Spleen (tissue), 11 donors: ENCODE measurements around the gene SECISBP2. TPM values are rescaled to one million over a fixed set of nuclear protein-coding genes. Genes with fewer than 3 reads are reported as not detected.

Experiments used
- DNase-seq: peaks from one replicate; pipeline ENCODE4 v3.0.0-alpha.2; 2020
- H3K27ac ChIP-seq, 8 donors: fragments of 200-600 bp; sonication (generic) in 7 of 8; 1 replicate in 4 of 8; 2 replicates in 4 of 8; pipeline versions ENCODE4 v1.5.0 to v1.8.0; 2016 to 2021; ENCODE audit warnings: inconsistent platforms in 4 of 8, mild to moderate bottlenecking in 4 of 8, moderate library complexity in 1 of 8
- H3K27me3 ChIP-seq, 7 donors: fragments of 200-600 bp; sonication (generic) in 6 of 7; replicated peaks in 1 of 7; 1 replicate in 4 of 7; 2 replicates in 3 of 7; pipeline versions ENCODE4 v1.5.0 to v1.8.0; 2016 to 2021; ENCODE audit warnings: inconsistent platforms in 3 of 7, mild to moderate bottlenecking in 1 of 7
- H3K36me3 ChIP-seq, 6 donors: fragments of 200-600 bp; sonication (generic) in 5 of 6; 1 replicate in 4 of 6; 2 replicates in 2 of 6; pipeline versions ENCODE4 v1.5.0 to v1.8.0; 2016 to 2021; ENCODE audit warnings: inconsistent platforms in 2 of 6
- H3K4me1 ChIP-seq, 6 donors: fragments of 200-600 bp; sonication (generic) in 5 of 6; 1 replicate in 3 of 6; 2 replicates in 3 of 6; pipeline versions ENCODE4 v1.5.0 to v1.8.0; 2016 to 2021; ENCODE audit warnings: inconsistent platforms in 3 of 6
- H3K4me3 ChIP-seq, 8 donors: fragments of 200-600 bp; sonication (generic) in 7 of 8; 1 replicate in 4 of 8; 2 replicates in 4 of 8; pipeline versions ENCODE4 v1.5.0 to v1.8.0; 2016 to 2021; ENCODE audit warnings: inconsistent platforms in 4 of 8, mild to moderate bottlenecking in 4 of 8, moderate library complexity in 2 of 8
- H3K9me3 ChIP-seq, 8 donors: fragments of 200-600 bp; sonication (generic) in 7 of 8; 1 replicate in 4 of 8; 2 replicates in 4 of 8; pipeline versions ENCODE4 v1.5.0 to v1.8.0; 2016 to 2021; ENCODE audit warnings: inconsistent platforms in 4 of 8
- CTCF ChIP-seq, 11 experiments: fragments of 200-600 bp in 7 of 11; fragments of 450-650 bp in 4 of 11; sonication (generic) in 4 of 11; IDR thresholded peaks in 8 of 11; conservative IDR thresholded peaks in 3 of 11; 1 replicate in 7 of 11; 2 replicates in 4 of 11; pipeline versions ENCODE4 v1.4.0 to v1.8.0; 2016 to 2021; ENCODE audit warnings: antibody characterized with exemption in 11 of 11, inconsistent platforms in 4 of 11, mild to moderate bottlenecking in 1 of 11
- POLR2A ChIP-seq, 3 donors: fragments of 450-650 bp; IDR thresholded peaks; one replicate each; pipeline ENCODE4 v1.5.1; 2017; ENCODE audit warnings: antibody characterized with exemption in 3 of 3, mild to moderate bottlenecking in 1 of 3
- POLR2AphosphoS5 ChIP-seq, 3 donors: sonication (generic); formaldehyde crosslinking; IDR thresholded peaks; one replicate each; pipeline ENCODE4 v1.5.1; 2017; ENCODE audit warnings: antibody characterized with exemption in 3 of 3
- WGBS, 5 donors: extraction: QIAGEN DNeasy Blood & Tissue Kit in 3 of 5; methylation state at CpG; one replicate each; pipeline versions ENCODE4 v1.1.5 to v1.1.7; 2013 to 2018; 5-methylcytosine and 5-hydroxymethylcytosine counted together
- intact Hi-C: fragments of 100-400 bp; cut with DNase I; formaldehyde crosslinking; loops from one replicate; pipeline ENCODE4 v1.15.0; 2023; ENCODE audit warnings: low total_unique reads
- polyA plus RNA-seq, 3 donors: library from polyadenylated mRNA; stranded (reverse); fragments of 200-250 nt; gene quantifications; one replicate each; pipeline ENCODE4 v1.2.1, GENCODE V29; 2013
- total RNA-seq, 7 donors: library from RNA; depleted of rRNA in 3 of 7; stranded (reverse); fragments of >200 nt in 3 of 7; fragmentation: NEBNext Ultra II Directional in 4 of 7; extraction: Animal tissue kit (Norgen Biotek cat#: 25700) in 4 of 7; gene quantifications; one replicate each; pipeline versions ENCODE4 v1.1.0 to v1.2.1, GENCODE V29; 2016 to 2021
- donor health status: healthy with polysubstance abuse.
- donor health status: DM: no; HTN: no; CAD: no; lungs with moderate emphysema.
- donor health status: DM: no; HTN: no; CAD: no.
- donor health status: Bipolar disorder and iron deficiency.
- donor health status: healthy.
- donor health status: DM: no; HTN: no; CAD: no.
- donor health status: DM: yes; HTN: yes; CAD: no.

The SECISBP2 gene
- total and polyA plus RNA-seq, 10 donors: 20.7 to 117 (median 82.3) TPM

GRCh38 chr9:89328064-89328463, 9.8 kb downstream of the SECISBP2 start:
- Histone ChIP-seq H3K36me3 (peaks cover 6 to 90% (median 70%) of the 10 kb centered on the region in 6 donors), H3K27ac (no peak overlapping the region), H3K9me3 (no peaks in the 10 kb centered on the region), H3K4me3 (no peak overlapping the region), H3K27me3 (no peaks in the 10 kb centered on the region), H3K4me1 (peaks cover 7 to 26% (median 17%) of the 10 kb centered on the region in 6 donors)
- intact Hi-C loops: no loop called here
- no peak for TF ChIP-seq POLR2A (IDR thresholded peaks at IDR 0.05)
- no peak for TF ChIP-seq POLR2AphosphoS5 (IDR thresholded peaks at IDR 0.05)
- TF ChIP-seq CTCF (IDR thresholded peaks at IDR 0.05 in 8 of 11, conservative IDR thresholded peaks at IDR 0.05 in 3 of 11): no peak
- DNase-seq: no peak
- 94 to 98% (median 95%) methylated on average over 8 of the region's 8 CpGs for WGBS, 5 donors

- Histone ChIP-seq H3K36me3 (peaks cover 6 to 98% (median 88%) of the 10 kb centered on the region in 6 donors), H3K9me3 (no peaks in the 10 kb centered on the region), H3K27me3 (no peaks in the 10 kb centered on the region), H3K27ac (no peak overlapping the region), H3K4me3 (no peak overlapping the region), H3K4me1 (peaks cover 1 to 8% (median 3%) of the 10 kb centered on the region in 6 donors)
- TF ChIP-seq CTCF (IDR thresholded peaks at IDR 0.05 in 8 of 11, conservative IDR thresholded peaks at IDR 0.05 in 3 of 11) (no peak), POLR2A (IDR thresholded peaks at IDR 0.05) (no peak), POLR2AphosphoS5 (IDR thresholded peaks at IDR 0.05) (no peak)
- DNase-seq: no peak
- intact Hi-C loops: no loop called here
Observed at GRCh38 chr9:89329917-89330316, 11.6 kb downstream of the SECISBP2 start.

GRCh38 chr9:89330513-89330912, 12.2 kb downstream of the SECISBP2 start:
- TF ChIP-seq CTCF (IDR thresholded peaks at IDR 0.05 in 8 of 11, conservative IDR thresholded peaks at IDR 0.05 in 3 of 11): no peak
- TF ChIP-seq POLR2AphosphoS5 (IDR thresholded peaks at IDR 0.05): peak in 1 of 3 donors; percentile 11
- no peak for TF ChIP-seq POLR2A (IDR thresholded peaks at IDR 0.05)
- intact Hi-C loops: no loop called here
- Histone ChIP-seq H3K27me3 (no peaks in the 10 kb centered on the region), H3K9me3 (no peaks in the 10 kb centered on the region), H3K36me3 (peaks cover 6 to 100% (median 93%) of the 10 kb centered on the region in 6 donors), H3K27ac (no peak overlapping the region), H3K4me3 (no peak overlapping the region), H3K4me1 (peaks cover 0 to 2% (median 0%) of the 10 kb centered on the region in 6 donors)
- DNase-seq: no peak
- 85 to 95% (median 87%) methylated on average over 7 of the region's 7 CpGs for WGBS, 5 donors

GRCh38 chr9:89339807-89340206, 21.5 kb downstream of the SECISBP2 start:
- Histone ChIP-seq H3K27ac (no peak overlapping the region), H3K36me3 (peaks cover 2 to 100% (median 97%) of the 10 kb centered on the region in 6 donors), H3K27me3 (no peaks in the 10 kb centered on the region), H3K4me3 (no peak overlapping the region), H3K4me1 (no peaks in the 10 kb centered on the region), H3K9me3 (no peaks in the 10 kb centered on the region)
- TF ChIP-seq POLR2AphosphoS5 (IDR thresholded peaks at IDR 0.05) (no peak), POLR2A (IDR thresholded peaks at IDR 0.05) (no peak), CTCF (IDR thresholded peaks at IDR 0.05 in 8 of 11, conservative IDR thresholded peaks at IDR 0.05 in 3 of 11) (no peak)
- 65 to 86% (median 73%) methylated on average over 2 of the region's 2 CpGs for WGBS, 5 donors
- no peak for DNase-seq
- intact Hi-C loops: no loop called here
